ENCODE measurements around the gene RXFP1. TPM values are rescaled to one million over a fixed set of nuclear protein-coding genes. Genes with fewer than 3 reads are reported as not detected.

The RXFP1 gene
- total RNA-seq, 2 donors from 2014 or later = 0.24 to 0.37 TPM

DNA sequence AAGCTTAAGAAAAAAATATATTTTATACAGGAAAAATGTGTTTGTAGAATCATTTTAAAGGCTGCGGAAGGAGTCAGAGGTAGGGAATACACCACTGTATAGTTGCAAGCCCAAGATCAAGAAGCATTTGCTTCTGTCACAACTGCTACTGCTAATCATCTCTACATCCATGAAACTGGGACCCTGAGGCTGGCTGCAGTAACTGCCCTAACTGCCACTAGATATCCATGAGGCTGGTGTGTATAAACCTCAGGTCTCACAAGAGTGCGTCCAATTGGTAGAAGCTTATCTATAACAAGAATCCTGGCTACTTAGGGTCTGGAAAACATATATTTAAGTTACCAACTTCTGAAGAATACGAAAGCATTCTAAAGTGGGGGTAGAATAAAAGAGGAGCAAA lies 69.1 kb downstream of the RXFP1 start:
- Histone ChIP-seq H3K9me3 (no peaks in the 10 kb centered on the region), H3K36me3 (no peaks in the 10 kb centered on the region), H3K4me3 (no peak overlapping the region), H3K27me3 (no peaks in the 10 kb centered on the region), H3K27ac (no peak overlapping the region), H3K4me1 (no peaks in the 10 kb centered on the region), H3K9ac (ENCODE audit: low read depth in 2 of 2, low read length in 2 of 2) (no peak overlapping the region)
- no peak for DNase-seq
- intact Hi-C loops (cut with DNase I) = no loop called here
- TF ChIP-seq, protein P1, sequence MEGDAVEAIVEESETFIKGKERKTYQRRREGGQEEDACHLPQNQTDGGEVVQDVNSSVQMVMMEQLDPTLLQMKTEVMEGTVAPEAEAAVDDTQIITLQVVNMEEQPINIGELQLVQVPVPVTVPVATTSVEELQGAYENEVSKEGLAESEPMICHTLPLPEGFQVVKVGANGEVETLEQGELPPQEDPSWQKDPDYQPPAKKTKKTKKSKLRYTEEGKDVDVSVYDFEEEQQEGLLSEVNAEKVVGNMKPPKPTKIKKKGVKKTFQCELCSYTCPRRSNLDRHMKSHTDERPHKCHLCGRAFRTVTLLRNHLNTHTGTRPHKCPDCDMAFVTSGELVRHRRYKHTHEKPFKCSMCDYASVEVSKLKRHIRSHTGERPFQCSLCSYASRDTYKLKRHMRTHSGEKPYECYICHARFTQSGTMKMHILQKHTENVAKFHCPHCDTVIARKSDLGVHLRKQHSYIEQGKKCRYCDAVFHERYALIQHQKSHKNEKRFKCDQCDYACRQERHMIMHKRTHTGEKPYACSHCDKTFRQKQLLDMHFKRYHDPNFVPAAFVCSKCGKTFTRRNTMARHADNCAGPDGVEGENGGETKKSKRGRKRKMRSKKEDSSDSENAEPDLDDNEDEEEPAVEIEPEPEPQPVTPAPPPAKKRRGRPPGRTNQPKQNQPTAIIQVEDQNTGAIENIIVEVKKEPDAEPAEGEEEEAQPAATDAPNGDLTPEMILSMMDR (IDR thresholded peaks at IDR 0.05) = no peak

DNA sequence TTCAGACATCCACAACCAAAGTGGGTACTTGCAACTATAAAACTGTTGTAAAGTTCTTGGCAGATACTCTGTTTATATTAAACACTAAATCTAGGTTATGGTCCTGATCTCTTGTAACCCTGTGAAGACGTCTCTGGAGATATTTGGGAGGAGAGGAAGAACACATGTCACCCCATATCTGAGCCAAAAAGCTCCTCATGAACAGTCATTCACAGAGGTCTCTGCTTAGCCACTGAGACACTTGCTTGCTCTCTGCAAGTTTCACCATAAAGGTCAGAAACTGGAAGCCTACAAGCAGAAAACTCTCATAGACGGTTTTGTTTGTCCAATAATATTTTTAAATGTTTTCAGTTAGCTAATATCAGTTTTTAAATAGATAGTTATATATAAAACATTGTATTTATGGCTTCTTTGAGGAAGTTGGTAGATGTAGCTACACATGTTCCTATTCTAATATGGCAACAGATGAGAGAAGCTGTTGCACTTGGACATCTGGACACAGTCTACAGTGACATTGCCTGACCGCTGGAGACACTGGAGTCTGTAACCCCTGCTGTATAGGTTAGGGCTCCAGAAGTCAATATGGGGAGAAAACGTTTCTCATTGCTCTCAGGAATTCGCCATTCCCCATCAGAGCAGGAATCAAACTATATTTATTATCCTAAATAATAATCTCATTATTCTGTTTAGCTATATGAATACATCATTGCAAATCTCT lies 76.4 kb downstream of the RXFP1 start:
- H3K9me3 ChIP-seq = no peaks in the 10 kb centered on the region
- no peak overlapping the region for H3K4me3 ChIP-seq
- H3K4me1 ChIP-seq = no peaks in the 10 kb centered on the region

DNA sequence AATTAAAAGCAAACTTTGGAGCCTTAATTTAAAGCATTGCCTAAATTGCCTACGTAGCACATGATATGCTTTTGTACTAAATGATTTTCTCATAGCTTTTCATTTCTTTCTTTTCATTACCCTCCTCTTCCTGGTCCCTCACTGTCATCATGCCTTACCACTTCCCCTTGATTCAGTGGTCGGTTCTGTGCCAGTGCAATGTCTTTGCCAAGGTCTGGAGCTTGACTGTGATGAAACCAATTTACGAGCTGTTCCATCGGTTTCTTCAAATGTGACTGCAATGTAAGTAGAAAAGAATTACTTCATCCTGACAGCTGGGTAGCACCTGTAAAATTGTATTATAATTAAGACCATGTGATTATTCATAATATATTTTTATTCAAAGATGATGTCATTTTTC lies 77.5 kb downstream of the RXFP1 start:
- Histone ChIP-seq H3K27ac (no peak overlapping the region), H3K9ac (ENCODE audit: low read depth in 2 of 2, low read length in 2 of 2) (no peak overlapping the region), H3K36me3 (no peaks in the 10 kb centered on the region), H3K27me3 (no peaks in the 10 kb centered on the region), H3K4me3 (no peak overlapping the region), H3K9me3 (no peaks in the 10 kb centered on the region), H3K4me1 (no peaks in the 10 kb centered on the region)
- TF ChIP-seq, protein P1 (IDR thresholded peaks at IDR 0.05) = no peak
- DNase-seq = no peak
- intact Hi-C loops (cut with DNase I) = no loop called here

More for the DNA sequence above, 76.4 kb downstream of the RXFP1 start:
- Histone ChIP-seq H3K27ac (no peak overlapping the region), H3K27me3 (no peaks in the 10 kb centered on the region), H3K36me3 (no peaks in the 10 kb centered on the region), H3K9ac (ENCODE audit: low read depth in 2 of 2, low read length in 2 of 2) (no peak overlapping the region)
- TF ChIP-seq, protein P1 (IDR thresholded peaks at IDR 0.05) = no peak
- intact Hi-C loops (cut with DNase I) = no loop called here
- no peak for DNase-seq

DNA sequence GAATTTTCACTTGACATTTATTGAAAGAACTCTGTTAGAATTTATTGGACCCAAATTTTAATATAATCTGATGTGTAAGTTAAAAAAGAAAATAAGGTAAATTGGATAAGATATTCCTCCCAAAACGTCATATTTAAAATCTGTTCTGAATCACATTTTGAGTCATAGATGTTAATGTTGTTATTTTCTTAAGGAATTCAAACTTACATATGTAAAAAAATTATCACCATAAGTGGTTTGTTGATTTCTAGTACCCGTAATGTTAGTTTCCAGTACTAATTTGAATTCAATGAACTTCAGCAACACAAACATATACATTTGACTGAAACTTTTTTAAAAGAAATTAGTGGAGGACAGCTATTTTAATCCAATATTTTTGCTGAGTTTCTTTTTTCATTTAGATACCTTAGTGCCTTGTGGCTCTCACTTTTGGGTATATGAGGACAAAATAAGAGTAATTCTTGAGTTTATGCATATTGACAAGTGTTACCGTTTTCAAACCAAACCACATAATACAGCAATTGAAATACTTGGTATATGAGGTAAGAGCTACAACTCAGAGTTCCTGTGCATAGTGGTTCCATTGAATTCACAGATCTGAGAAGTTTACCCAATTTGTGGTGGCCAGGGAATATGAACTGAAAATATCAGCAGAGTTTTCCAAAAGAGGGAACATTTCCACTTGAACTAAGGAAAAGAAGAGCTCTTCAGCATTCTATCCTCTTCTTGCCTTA lies 78.2 kb downstream of the RXFP1 start:
- TF ChIP-seq, protein P1 (IDR thresholded peaks at IDR 0.05) = no peak

DNA sequence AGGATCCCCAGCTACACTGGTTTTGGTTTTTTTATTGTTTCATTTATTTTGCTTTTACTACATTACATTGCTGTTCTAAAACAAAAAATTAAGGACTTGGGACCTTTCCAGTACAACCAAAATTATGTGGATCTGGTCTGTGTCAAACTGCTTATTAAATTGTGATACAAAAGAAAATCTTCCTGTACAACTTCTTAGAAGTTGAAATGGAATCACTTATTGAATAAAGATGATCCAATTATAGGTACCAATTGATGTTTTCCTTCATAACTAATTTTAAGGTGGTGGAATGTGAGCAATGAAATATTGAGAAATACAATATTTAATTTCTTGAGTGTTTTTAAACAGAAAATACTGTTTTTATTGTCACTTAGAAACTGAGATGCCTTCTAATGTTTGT lies 82.7 kb downstream of the RXFP1 start:
- H3K27ac ChIP-seq = no peak overlapping the region
- H3K9me3 ChIP-seq = no peaks in the 10 kb centered on the region
- H3K27me3 ChIP-seq = no peaks in the 10 kb centered on the region
- H3K4me3 ChIP-seq = no peak overlapping the region
- H3K36me3 ChIP-seq = no peaks in the 10 kb centered on the region
- intact Hi-C loops (cut with DNase I) = no loop called here
- DNase-seq = no peak
- H3K9ac ChIP-seq (ENCODE audit: low read depth in 2 of 2, low read length in 2 of 2) = no peak overlapping the region
- TF ChIP-seq, protein P1 (IDR thresholded peaks at IDR 0.05) = no peak
- no peaks in the 10 kb centered on the region for H3K4me1 ChIP-seq

More for the DNA sequence above, 78.2 kb downstream of the RXFP1 start:
- Histone ChIP-seq H3K27me3 (no peaks in the 10 kb centered on the region), H3K4me1 (no peaks in the 10 kb centered on the region), H3K4me3 (no peak overlapping the region), H3K9me3 (no peaks in the 10 kb centered on the region), H3K36me3 (no peaks in the 10 kb centered on the region), H3K27ac (no peak overlapping the region), H3K9ac (ENCODE audit: low read depth in 2 of 2, low read length in 2 of 2) (no peak overlapping the region)
- intact Hi-C loops (cut with DNase I) = no loop called here
- DNase-seq = no peak

All from colonic mucosa (tissue), 4 donors.